AG04449 (cell line): ENCODE data around the gene SIRT4.
A peak's percentile ranks its signal among the peaks of the same experiment; 100 is the strongest.
"Not testable (repeated sequence)": the region's sequence is repeated elsewhere in the genome, so short reads cannot be mapped to it uniquely, and the experiment has no call there.

Experiments
- CTCF ChIA-PET: fragments of 350-600 bp; formaldehyde crosslinking; extraction: SDS; loops from one replicate; lab custom pipeline; 2021; ENCODE audit warnings: antibody characterized with exemption; lab: Yijun Ruan, JAX
- POLR2A ChIA-PET: fragments of 400-600, 350-600 bp; formaldehyde crosslinking; extraction: SDS; loops from one replicate; lab custom pipeline; 2020; ENCODE audit warnings: antibody characterized with exemption, inconsistent platforms; lab: Yijun Ruan, JAX
- DNase-seq: peaks from one replicate; pipeline ENCODE4 v3.0.0-alpha.2; 2010; ENCODE audit warnings: low read depth, low spot score
- H3K4me3 ChIP-seq: 2 replicates; pipeline ENCODE4 v1.5.1; 2011; ENCODE audit warnings: low read depth, mild to moderate bottlenecking, control low read depth, low read length
- TF ChIP-seq, protein P1 (sequence below): IDR thresholded peaks from one replicate; pipeline ENCODE4 v1.5.1; 2011; ENCODE audit warnings: mild to moderate bottlenecking, moderate library complexity, low read length, control low read depth, inconsistent platforms; ENCODE audit not compliant: insufficient read depth; ENCODE audit errors: missing control alignments

SIRT4 gene

DNA sequence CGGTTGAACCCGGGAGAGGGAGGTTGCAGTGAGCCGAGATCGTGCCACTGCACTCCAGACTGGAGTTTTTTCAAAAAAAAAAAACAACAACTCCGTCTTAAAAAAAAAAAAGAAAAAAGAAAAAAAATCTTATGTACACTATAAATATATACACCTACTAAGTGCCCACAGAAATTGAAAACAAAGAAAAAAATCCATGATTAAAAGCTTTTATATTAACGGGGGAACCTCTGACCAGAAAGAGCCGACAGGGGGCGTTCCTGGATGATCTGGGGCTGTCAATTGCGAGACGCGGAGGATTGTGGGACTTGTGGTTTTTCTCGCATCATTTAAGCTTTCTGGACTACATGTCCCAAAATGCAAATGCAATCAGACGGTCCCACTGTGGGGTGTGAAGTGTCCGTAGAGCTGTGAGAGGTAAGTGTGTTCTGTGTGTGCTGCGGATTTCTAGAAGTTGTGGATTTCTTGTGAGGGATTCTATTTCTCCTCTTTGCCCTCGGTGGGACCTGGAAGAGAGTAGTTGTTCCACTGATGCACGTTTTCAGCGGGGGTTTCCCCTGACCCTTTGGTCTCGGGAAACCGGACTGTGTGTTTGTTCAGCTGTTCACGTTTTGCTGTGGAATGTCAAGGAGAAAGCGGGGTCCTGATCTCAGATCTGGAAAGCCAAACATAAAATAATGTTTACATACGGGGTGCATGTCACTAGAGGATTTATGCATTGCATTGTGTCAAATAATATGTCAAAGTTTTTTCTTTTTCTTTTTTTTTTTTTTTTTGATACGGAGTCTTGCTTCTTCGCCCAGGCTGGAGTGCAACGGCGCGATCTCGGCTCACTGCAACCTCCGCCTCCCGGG, at the start of gene SIRT4:
Gene SIRT4, plus strand, starts transcription at position 360 of the 854 bp plus-strand sequence. CDS start 1,241 bp downstream, outside the sequence.
- TF ChIP-seq, protein P1, sequence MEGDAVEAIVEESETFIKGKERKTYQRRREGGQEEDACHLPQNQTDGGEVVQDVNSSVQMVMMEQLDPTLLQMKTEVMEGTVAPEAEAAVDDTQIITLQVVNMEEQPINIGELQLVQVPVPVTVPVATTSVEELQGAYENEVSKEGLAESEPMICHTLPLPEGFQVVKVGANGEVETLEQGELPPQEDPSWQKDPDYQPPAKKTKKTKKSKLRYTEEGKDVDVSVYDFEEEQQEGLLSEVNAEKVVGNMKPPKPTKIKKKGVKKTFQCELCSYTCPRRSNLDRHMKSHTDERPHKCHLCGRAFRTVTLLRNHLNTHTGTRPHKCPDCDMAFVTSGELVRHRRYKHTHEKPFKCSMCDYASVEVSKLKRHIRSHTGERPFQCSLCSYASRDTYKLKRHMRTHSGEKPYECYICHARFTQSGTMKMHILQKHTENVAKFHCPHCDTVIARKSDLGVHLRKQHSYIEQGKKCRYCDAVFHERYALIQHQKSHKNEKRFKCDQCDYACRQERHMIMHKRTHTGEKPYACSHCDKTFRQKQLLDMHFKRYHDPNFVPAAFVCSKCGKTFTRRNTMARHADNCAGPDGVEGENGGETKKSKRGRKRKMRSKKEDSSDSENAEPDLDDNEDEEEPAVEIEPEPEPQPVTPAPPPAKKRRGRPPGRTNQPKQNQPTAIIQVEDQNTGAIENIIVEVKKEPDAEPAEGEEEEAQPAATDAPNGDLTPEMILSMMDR: peak; percentile 71
- POLR2A ChIA-PET: interaction anchor here (1.2 to 1.4 kb wide), 3 partner anchors 10 to 101 kb away, joined by 6 to 64 read pairs (median 8); partner anchors contain the start of genes RNU4-1, RNU4-2 and RPLP0
- CTCF ChIA-PET: interaction anchor here (0.7 to 5.1 kb wide), 26 partner anchors 10 to 418 kb away, joined by 3 to 98 read pairs (median 4); partner anchors contain the start of genes PXN, RNU4-1, RNU4-2 and SRSF9
- peak; percentile 65 for DNase-seq
- peak within 1 kb of the TSS; percentile 77 for H3K4me3 ChIP-seq

GRCh38 chr12:120253313-120253712, 48.8 kb upstream of the SIRT4 start:
- not testable (repeated sequence) for DNase-seq, H3K4me3 ChIP-seq
- ChIA-PET POLR2A (interaction anchor here (0.6 kb wide), 1 partner anchor 52 kb away, joined by 3 read pairs; the partner anchor contains the start of gene RPLP0), CTCF (interaction anchor here (10.7 to 26.2 kb wide), 3 partner anchors 9 to 29 kb away, joined by 123 to 1066 read pairs (median 412); partner anchors contain the start of gene PXN)

DNA sequence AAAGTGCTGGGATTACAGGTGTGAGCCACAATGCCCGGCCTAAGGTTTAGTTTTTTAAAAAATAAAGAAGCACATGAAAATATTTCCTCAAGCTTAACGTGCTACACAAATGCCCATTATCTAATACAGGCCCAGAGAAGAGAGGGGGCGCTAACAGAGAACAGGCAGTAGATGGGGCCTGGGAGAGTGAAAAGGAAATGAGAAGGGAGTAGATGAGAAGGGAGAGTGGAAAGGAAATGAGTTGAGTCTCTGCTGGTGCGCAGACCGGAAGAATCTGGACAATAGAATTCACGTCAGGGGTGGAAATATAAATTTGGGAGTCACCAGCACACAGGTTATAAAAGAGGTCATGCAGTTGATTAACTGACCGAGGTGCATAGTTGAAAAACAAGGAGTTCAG, 47.3 kb upstream of the SIRT4 start:
- no peak for DNase-seq
- H3K4me3 ChIP-seq: no peak overlapping the region
- ChIA-PET POLR2A (interaction anchor here (0.7 to 3.7 kb wide), 2 partner anchors 24 to 30 kb away, joined by 3 to 50 read pairs; no protein-coding TSS in a partner anchor), CTCF (interaction anchor here (16.4 to 26.2 kb wide), 3 partner anchors 7 to 30 kb away, joined by 412 to 1066 read pairs (median 412); partner anchors contain the start of gene PXN)
- TF ChIP-seq, protein P1: no peak

- peak; percentile 65 for DNase-seq
- CTCF ChIA-PET: interaction anchor here (0.9 to 26.2 kb wide), 6 partner anchors 5 to 66 kb away, joined by 3 to 1066 read pairs (median 208); partner anchors contain the start of genes PXN and RPLP0
Measured at GRCh38 chr12:120257041-120257821, 44.9 kb upstream of the SIRT4 start.

DNA sequence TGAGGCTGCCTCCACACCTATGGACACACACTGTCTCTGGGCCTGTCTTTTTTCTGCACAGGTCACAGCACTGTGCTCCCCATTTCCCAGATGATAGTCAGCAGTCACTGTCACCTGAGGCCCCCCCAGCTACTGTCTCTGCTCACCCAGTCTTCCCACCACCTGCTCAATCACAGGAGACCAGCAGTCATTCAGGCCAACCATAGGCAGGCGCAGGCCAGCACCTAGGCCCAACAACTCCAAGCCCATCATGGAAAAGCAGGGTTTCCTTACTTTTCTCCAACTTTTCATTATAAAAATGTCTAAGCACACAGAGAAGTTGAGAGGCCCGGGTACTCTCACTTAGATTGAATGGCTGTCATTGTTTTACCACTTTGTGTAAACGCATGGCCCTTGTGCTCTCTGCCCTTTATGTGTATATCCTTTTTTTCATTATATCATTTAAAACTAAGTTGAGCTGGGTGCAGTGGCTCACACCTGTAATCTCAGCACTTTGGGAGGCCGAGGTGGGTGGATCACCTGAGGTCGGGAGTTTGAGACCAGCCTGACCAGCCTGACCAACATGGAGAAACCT, 43.7 kb upstream of the SIRT4 start:
- no peak overlapping the region for H3K4me3 ChIP-seq
- no peak for DNase-seq
- ChIA-PET CTCF (interaction anchor here (1.7 to 26.2 kb wide), 4 partner anchors 3 to 57 kb away, joined by 4 to 1066 read pairs (median 412); partner anchors contain the start of genes PXN and RPLP0), POLR2A (interaction anchor here (0.8 to 2.7 kb wide), 4 partner anchors 21 to 58 kb away, joined by 3 to 46 read pairs (median 12); partner anchors contain the start of gene RPLP0)
- TF ChIP-seq, protein P1: no peak

More at GRCh38 chr12:120257041-120257821, 44.9 kb upstream of the SIRT4 start:
- POLR2A ChIA-PET: interaction anchor here (1.1 to 3.7 kb wide), 10 partner anchors 8 to 57 kb away, joined by 3 to 50 read pairs (median 14); partner anchors contain the start of genes PXN, RNU4-1, RNU4-2 and RPLP0
- TF ChIP-seq, protein P1: peak; percentile 13
- H3K4me3 ChIP-seq: peak overlapping the region; percentile 29
